Bronchial epithelial cell (primary cell): ENCODE measurements around the gene SLC38A3. TPM values are rescaled to one million over a fixed set of nuclear protein-coding genes. Genes with fewer than 3 reads are reported as not detected.
"Not testable (repeated sequence)": the region's sequence is repeated elsewhere in the genome, so short reads cannot be mapped to it uniquely, and the experiment has no call there.

Experiments used
- DNase-seq: peaks from one replicate; pipeline ENCODE4 v3.0.0-alpha.2; 2010; ENCODE audit warnings: low read depth
- FAIRE-seq: peaks from 2 replicates; lab custom pipeline; 2011; peaks lifted over from hg19 to GRCh38; lab: Jason Lieb, UNC
- H3K27me3 ChIP-seq: 2 replicates; pipeline ENCODE4 v1.5.1; 2011; ENCODE audit warnings: low read length; ENCODE audit not compliant: control insufficient read depth, insufficient read depth
- H3K36me3 ChIP-seq: 2 replicates; pipeline ENCODE4 v1.5.1; 2011; ENCODE audit warnings: low read length; ENCODE audit not compliant: control insufficient read depth, insufficient read depth
- H3K4me3 ChIP-seq: 2 replicates; pipeline ENCODE4 v1.5.1; 2011; ENCODE audit warnings: mild to moderate bottlenecking, low read depth, low read length, control low read depth
- CTCF ChIP-seq: IDR thresholded peaks from 2 replicates; pipeline ENCODE4 v1.5.1; 2011; ENCODE audit warnings: mild to moderate bottlenecking, moderate library complexity, low read length, control low read depth, inconsistent platforms; ENCODE audit not compliant: insufficient read depth, severe bottlenecking
- total RNA-seq: library from RNA; depleted of rRNA; stranded (reverse); fragments of >200 nt; gene quantifications from 2 replicates; pipeline ENCODE4 v1.2.1, GENCODE V29; 2014

The SLC38A3 gene
- total RNA-seq, 1 donor from 2014 or later = not detected

GRCh38 chr3:50205413-50206276 is 574 bp downstream of the SLC38A3 start:
- Histone ChIP-seq H3K27me3 (peaks cover 24% of the 10 kb centered on the region), H3K36me3 (no peaks in the 10 kb centered on the region), H3K4me3 (no peak overlapping the region)
- TF ChIP-seq CTCF = no peak
- FAIRE-seq (no peak), DNase-seq (peak; percentile 22)

GRCh38 chr3:50207359-50208042 is 2.4 kb downstream of the SLC38A3 start:
- no peak for TF ChIP-seq CTCF
- Histone ChIP-seq H3K36me3 (no peaks in the 10 kb centered on the region), H3K4me3 (no peak overlapping the region), H3K27me3 (peaks cover 21% of the 10 kb centered on the region)
- FAIRE-seq = no peak
- DNase-seq = no peak

GRCh38 chr3:50208677-50209344 is 3.7 kb downstream of the SLC38A3 start:
- no peak for TF ChIP-seq CTCF
- DNase-seq (no peak), FAIRE-seq (no peak)
- Histone ChIP-seq H3K4me3 (no peak overlapping the region), H3K27me3 (peaks cover 17% of the 10 kb centered on the region), H3K36me3 (no peaks in the 10 kb centered on the region)

- DNase-seq = no peak
- Histone ChIP-seq H3K36me3 (no peaks in the 10 kb centered on the region), H3K27me3 (peaks cover 6% of the 10 kb centered on the region), H3K4me3 (no peak overlapping the region)
- no peak for FAIRE-seq
- TF ChIP-seq CTCF = no peak
Measured at GRCh38 chr3:50210176-50210509, 5.1 kb downstream of the SLC38A3 start.

- DNase-seq (no peak), FAIRE-seq (no peak)
- no peak overlapping the region for H3K4me3 ChIP-seq
- no peak for TF ChIP-seq CTCF
- no peaks in the 10 kb centered on the region for H3K36me3 ChIP-seq
- peaks cover under 1% of the 10 kb centered on the region for H3K27me3 ChIP-seq
Measured at GRCh38 chr3:50210510-50211367, 5.7 kb downstream of the SLC38A3 start.

- H3K4me3 ChIP-seq, H3K36me3 ChIP-seq, DNase-seq, FAIRE-seq, H3K27me3 ChIP-seq: not testable (repeated sequence)
Measured at GRCh38 chr3:50211368-50211717, 6.3 kb downstream of the SLC38A3 start.
